ENCODE measurements around the gene JAKMIP3. TPM values are rescaled to one million over a fixed set of nuclear protein-coding genes. Genes with fewer than 3 reads are reported as not detected.

The JAKMIP3 gene
- total RNA-seq, 1 experiment from 2014 or later = 1.0 TPM

DNA sequence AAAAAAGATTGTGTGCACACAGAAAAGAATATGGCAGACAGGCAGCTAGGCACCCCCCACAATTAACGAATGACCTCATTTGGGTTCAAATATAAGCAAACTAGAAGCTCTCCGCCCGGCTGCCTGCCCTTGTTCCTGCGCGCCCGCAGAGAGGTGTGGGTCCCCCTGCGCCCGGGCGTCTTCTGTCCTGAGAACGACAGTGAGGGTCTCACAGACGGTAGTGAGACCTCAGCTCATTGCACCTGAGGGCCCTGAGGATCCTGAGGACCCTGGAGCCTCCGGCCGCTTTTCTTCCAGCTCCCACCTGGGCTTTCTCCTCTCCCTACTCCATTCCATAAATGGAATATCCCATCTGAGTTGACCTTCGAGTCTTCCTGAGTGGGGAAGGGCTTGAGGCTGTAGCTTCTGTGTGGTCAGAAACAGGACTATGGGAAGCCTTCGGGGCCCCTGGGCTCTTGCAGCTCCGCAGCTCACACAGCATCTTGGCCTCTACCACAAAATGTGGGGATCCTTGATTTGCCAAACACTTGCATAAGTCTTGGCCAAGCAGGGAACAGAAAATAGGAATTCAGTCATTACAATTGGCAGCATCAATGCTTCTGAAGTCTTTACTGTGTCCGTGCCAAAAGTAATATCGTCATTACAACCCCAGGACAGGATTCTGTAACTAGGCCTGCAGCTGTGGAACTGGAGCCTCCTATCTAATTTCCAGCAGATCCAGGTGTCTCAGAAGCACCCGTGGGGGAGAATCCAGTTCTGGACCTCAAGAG, 43.8 kb downstream of the JAKMIP3 start:
- Histone ChIP-seq H3K4me2 (ENCODE audit: low read length) (no peak overlapping the region), H3K4me3 (ENCODE audit: low read length) (no peak overlapping the region), H3F3A (ENCODE audit: low read length, unreplicated experiment) (no peaks in the 10 kb centered on the region), H3K79me2 (ENCODE audit: low read length) (no peaks in the 10 kb centered on the region), H2AFZ (ENCODE audit: low read length) (no peak overlapping the region), H3K36me3 (ENCODE audit: low read depth, low read length) (no peaks in the 10 kb centered on the region), H3K9me2 (replicated peaks; ENCODE audit: low read length) (no peaks in the 10 kb centered on the region), H3K9ac (ENCODE audit: low read length) (no peak overlapping the region), H4K20me1 (ENCODE audit: low read length) (no peaks in the 10 kb centered on the region), H3K9me3 (ENCODE audit: low read length) (no peaks in the 10 kb centered on the region), H3K27me3 (ENCODE audit: low read length) (no peaks in the 10 kb centered on the region), H3K4me1 (ENCODE audit: insufficient read depth, low read length) (no peaks in the 10 kb centered on the region), H3K27ac (ENCODE audit: low read length) (no peak overlapping the region)
- POLR2A ChIA-PET (ENCODE audit: unreplicated experiment) = interaction anchor here (0.5 kb wide), 1 partner anchor 44 kb away, joined by 4 read pairs; the partner anchor contains the start of gene JAKMIP3
- ATAC-seq = no peak
- BruUV-seq (replicated peaks) = no TSS peak
- DNase-seq = no peak
- no peak for TF ChIP-seq EZH2phosphoT487 (IDR thresholded peaks at IDR 0.05; ENCODE audit: borderline replicate concordance, low read length)
- TF ChIP-seq, protein P1, sequence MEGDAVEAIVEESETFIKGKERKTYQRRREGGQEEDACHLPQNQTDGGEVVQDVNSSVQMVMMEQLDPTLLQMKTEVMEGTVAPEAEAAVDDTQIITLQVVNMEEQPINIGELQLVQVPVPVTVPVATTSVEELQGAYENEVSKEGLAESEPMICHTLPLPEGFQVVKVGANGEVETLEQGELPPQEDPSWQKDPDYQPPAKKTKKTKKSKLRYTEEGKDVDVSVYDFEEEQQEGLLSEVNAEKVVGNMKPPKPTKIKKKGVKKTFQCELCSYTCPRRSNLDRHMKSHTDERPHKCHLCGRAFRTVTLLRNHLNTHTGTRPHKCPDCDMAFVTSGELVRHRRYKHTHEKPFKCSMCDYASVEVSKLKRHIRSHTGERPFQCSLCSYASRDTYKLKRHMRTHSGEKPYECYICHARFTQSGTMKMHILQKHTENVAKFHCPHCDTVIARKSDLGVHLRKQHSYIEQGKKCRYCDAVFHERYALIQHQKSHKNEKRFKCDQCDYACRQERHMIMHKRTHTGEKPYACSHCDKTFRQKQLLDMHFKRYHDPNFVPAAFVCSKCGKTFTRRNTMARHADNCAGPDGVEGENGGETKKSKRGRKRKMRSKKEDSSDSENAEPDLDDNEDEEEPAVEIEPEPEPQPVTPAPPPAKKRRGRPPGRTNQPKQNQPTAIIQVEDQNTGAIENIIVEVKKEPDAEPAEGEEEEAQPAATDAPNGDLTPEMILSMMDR (conservative IDR thresholded peaks at IDR 0.05; ENCODE audit: low read depth, low read length) = no peak
- TF ChIP-seq EZH2 (IDR thresholded peaks at IDR 0.05; ENCODE audit: low read length, unreplicated experiment) = no peak
- intact Hi-C loops (cut with micrococcal nuclease) = no loop called here
- CTCF ChIA-PET = interaction anchor here (0.5 kb wide), 1 partner anchor 60 kb away, joined by 4 read pairs; no protein-coding TSS in a partner anchor

GRCh38 chr10:132110111-132110521, 44.4 kb downstream of the JAKMIP3 start:
- Histone ChIP-seq H3K4me1 (ENCODE audit: insufficient read depth, low read length) (no peaks in the 10 kb centered on the region), H3K36me3 (ENCODE audit: low read depth, low read length) (no peaks in the 10 kb centered on the region), H3K9ac (ENCODE audit: low read length) (no peak overlapping the region), H3F3A (ENCODE audit: low read length, unreplicated experiment) (no peaks in the 10 kb centered on the region), H3K9me3 (ENCODE audit: low read length) (no peaks in the 10 kb centered on the region), H3K4me2 (ENCODE audit: low read length) (no peak overlapping the region), H3K27me3 (ENCODE audit: low read length) (no peaks in the 10 kb centered on the region), H3K79me2 (ENCODE audit: low read length) (no peaks in the 10 kb centered on the region), H4K20me1 (ENCODE audit: low read length) (no peaks in the 10 kb centered on the region), H2AFZ (ENCODE audit: low read length) (no peak overlapping the region), H3K4me3 (ENCODE audit: low read length) (no peak overlapping the region), H3K9me2 (replicated peaks; ENCODE audit: low read length) (no peaks in the 10 kb centered on the region), H3K27ac (ENCODE audit: low read length) (no peak overlapping the region)
- DNase-seq (no peak), ATAC-seq (no peak)
- TF ChIP-seq, protein P1 (conservative IDR thresholded peaks at IDR 0.05; ENCODE audit: low read depth, low read length) = no peak
- TF ChIP-seq EZH2phosphoT487 (IDR thresholded peaks at IDR 0.05; ENCODE audit: borderline replicate concordance, low read length) (no peak), EZH2 (IDR thresholded peaks at IDR 0.05; ENCODE audit: low read length, unreplicated experiment) (no peak)
- ChIA-PET POLR2A (ENCODE audit: unreplicated experiment) (no interaction called here), CTCF (interaction anchor here (0.5 kb wide), 1 partner anchor 60 kb away, joined by 4 read pairs; no protein-coding TSS in a partner anchor)
- intact Hi-C loops (cut with micrococcal nuclease) = no loop called here
- no TSS peak for BruUV-seq (replicated peaks)

DNA sequence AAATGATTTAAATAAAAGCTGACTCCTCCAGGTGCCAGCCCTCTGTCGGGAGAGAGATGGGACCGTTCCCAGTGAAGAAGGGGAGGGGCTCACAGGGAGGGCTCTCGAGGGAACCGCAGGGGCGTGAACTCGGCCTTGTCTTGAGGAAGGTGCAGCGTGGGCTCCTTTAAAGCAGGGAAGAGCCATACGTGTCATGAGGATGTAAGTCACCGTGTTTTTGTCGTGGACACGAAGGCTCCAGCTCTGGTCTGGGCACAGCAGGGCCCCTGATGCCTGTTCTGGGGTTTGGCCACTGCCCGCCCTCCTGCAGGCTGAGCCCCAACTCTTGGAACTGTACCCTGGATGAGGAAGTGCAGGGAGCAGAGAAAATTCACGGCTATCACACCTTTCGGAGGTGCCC, 45.0 kb downstream of the JAKMIP3 start:
- Histone ChIP-seq H3K9me3 (ENCODE audit: low read length) (no peaks in the 10 kb centered on the region), H2AFZ (ENCODE audit: low read length) (no peak overlapping the region), H3K79me2 (ENCODE audit: low read length) (no peaks in the 10 kb centered on the region), H3K4me2 (ENCODE audit: low read length) (no peak overlapping the region), H3K9me2 (replicated peaks; ENCODE audit: low read length) (no peaks in the 10 kb centered on the region), H3F3A (ENCODE audit: low read length, unreplicated experiment) (no peaks in the 10 kb centered on the region), H4K20me1 (ENCODE audit: low read length) (no peaks in the 10 kb centered on the region), H3K9ac (ENCODE audit: low read length) (no peak overlapping the region), H3K27ac (ENCODE audit: low read length) (no peak overlapping the region), H3K27me3 (ENCODE audit: low read length) (no peaks in the 10 kb centered on the region), H3K36me3 (ENCODE audit: low read depth, low read length) (no peaks in the 10 kb centered on the region), H3K4me1 (ENCODE audit: insufficient read depth, low read length) (no peaks in the 10 kb centered on the region), H3K4me3 (ENCODE audit: low read length) (no peak overlapping the region)
- ATAC-seq (no peak), DNase-seq (no peak)
- POLR2A ChIA-PET (ENCODE audit: unreplicated experiment) = no interaction called here
- TF ChIP-seq, protein P1 (conservative IDR thresholded peaks at IDR 0.05; ENCODE audit: low read depth, low read length) = no peak
- TF ChIP-seq EZH2phosphoT487 (IDR thresholded peaks at IDR 0.05; ENCODE audit: borderline replicate concordance, low read length) = no peak
- no peak for TF ChIP-seq EZH2 (IDR thresholded peaks at IDR 0.05; ENCODE audit: low read length, unreplicated experiment)
- BruUV-seq (replicated peaks) = no TSS peak
- intact Hi-C loops (cut with micrococcal nuclease) = no loop called here
- CTCF ChIA-PET = no interaction called here

All from PC-3 (cell line).